COLO668 (cell line): Measurements from ENCODE around the gene HTR2C.
"Not testable (repeated sequence)": the region's sequence is repeated elsewhere in the genome, so short reads cannot be mapped to it uniquely, and the experiment has no call there.

Experiments
- DNase-seq: peaks from one replicate; lab custom pipeline; 2025; ENCODE audit not compliant: unreplicated experiment; lab: John Stamatoyannopoulos, UW

HTR2C gene

GRCh38 chrX:114583646-114584374 lies at the start of gene HTR2C:
Gene HTR2C, plus strand, starts transcription at chrX:114584086. Its CDS starts 142,851 bp downstream, at chrX:114726937.
- no peak for DNase-seq

- no peak for DNase-seq
These were observed 3.5 kb upstream of the HTR2C start for GRCh38 chrX:114580336-114580735.

GRCh38 chrX:114581528-114582263 lies 2.2 kb upstream of the HTR2C start:
- no peak for DNase-seq

GRCh38 chrX:114582264-114582632 lies 1.6 kb upstream of the HTR2C start:
- DNase-seq: no peak

GRCh38 chrX:114582698-114583395 lies 1.0 kb upstream of the HTR2C start:
- no peak for DNase-seq

DNA sequence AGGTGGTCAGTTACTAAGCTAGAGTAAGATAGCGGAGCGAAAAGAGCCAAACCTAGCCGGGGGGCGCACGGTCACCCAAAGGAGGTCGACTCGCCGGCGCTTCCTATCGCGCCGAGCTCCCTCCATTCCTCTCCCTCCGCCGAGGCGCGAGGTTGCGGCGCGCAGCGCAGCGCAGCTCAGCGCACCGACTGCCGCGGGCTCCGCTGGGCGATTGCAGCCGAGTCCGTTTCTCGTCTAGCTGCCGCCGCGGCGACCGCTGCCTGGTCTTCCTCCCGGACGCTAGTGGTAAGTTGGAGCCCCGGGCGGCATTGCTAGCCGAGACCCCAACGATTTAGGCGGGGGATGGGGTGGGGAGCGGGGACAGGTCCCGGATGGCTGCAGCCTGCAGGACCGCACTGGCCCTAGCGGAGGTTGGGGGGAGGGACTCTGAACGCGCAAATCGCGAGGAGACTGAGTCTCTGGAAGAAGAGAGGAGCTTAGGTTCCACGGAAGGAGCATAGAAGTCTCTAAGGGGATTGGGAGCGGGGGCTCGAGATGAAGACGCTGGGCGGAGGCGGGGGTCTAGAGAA lies 573 bp downstream of the HTR2C start:
- no peak for DNase-seq

GRCh38 chrX:114584983-114585842 lies 1.3 kb downstream of the HTR2C start:
- no peak for DNase-seq

DNA sequence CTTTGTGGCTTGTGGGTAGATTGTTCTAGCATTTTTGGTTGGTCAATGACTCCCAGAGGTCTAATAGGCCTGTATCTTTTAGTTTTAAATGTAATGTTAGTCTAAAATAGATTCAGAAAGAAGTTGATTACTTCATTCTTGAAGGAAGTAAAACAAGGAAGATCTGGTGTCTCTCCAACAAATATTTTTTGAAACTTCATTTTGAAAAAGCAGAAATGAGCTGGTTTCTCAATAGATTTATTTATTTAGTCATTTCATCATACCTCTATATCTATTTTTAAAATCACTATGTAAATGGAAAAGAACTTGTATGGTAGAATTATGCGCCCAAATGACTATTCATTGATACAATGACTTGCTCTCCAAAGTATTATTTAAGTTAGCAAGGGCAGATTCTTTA lies 7.2 kb downstream of the HTR2C start:
- no peak for DNase-seq

DNA sequence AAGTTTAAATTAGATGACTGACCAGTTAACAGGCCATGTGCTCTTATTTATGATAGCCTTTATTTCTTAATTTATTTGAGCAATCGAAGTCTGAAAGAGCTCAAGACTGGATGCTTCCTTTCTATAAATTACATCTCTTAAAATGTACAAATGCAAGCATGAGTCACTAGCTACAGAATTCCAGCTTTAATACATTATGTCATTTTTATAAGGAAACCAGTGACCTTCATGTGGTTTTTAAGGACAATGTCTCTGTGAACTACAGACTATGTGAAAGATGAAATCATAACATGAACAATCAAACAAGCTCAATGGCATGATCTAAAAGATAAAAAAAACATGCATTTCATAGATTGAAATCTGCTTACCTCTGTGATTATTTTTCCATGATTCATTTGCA lies 15.4 kb downstream of the HTR2C start:
- no peak for DNase-seq

GRCh38 chrX:114599911-114600310 lies 16.0 kb downstream of the HTR2C start:
- DNase-seq: no peak

DNA sequence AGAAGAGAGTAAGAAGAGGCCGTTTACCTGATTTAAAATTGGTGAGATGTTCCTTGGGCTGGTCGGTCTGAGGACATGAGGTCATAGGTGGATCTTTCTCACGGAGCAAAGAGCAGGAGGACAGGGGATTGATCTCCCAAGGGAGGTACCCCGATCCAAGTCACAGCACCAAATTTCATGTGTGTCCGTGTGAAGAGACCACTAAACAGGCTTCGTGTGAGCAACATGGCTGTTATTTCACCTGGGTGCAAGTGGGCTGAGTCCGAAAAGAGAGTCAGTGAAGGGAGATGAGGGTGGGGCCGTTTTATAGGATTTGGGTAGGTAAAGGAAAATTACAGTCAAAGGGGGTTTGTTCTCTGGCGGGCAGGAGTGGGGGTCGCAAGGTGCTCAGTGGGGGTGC lies 22.7 kb downstream of the HTR2C start:
- not testable (repeated sequence) for DNase-seq

- DNase-seq: peak; percentile 10
These were observed 27.2 kb downstream of the HTR2C start for GRCh38 chrX:114611018-114611619.

DNA sequence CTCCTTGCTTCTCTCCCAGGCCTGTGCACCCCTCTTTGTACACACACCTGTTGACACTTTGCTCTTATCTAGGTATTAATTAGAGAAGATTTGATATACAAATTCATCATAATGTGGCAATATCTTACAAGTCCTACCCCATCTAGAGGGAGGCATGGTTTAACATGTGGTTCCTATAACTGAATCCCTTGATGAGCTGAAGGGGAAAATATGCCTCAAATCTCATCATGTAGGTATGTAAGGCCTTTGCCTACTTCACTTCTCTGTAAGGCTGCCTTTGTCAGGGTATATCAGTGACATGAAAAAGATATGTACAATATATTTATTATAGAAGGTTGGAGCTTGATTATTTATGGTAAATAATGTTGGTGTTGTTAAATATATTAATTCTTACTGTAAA lies 31.9 kb downstream of the HTR2C start:
- DNase-seq: no peak

- DNase-seq: no peak
These were observed 36.0 kb downstream of the HTR2C start for GRCh38 chrX:114619874-114620273.

- DNase-seq: no peak
These were observed 42.4 kb downstream of the HTR2C start for GRCh38 chrX:114626323-114626722.

GRCh38 chrX:114635986-114636385 lies 52.1 kb downstream of the HTR2C start:
- DNase-seq: no peak

- no peak for DNase-seq
These were observed 66.5 kb downstream of the HTR2C start for GRCh38 chrX:114650351-114650750.

DNA sequence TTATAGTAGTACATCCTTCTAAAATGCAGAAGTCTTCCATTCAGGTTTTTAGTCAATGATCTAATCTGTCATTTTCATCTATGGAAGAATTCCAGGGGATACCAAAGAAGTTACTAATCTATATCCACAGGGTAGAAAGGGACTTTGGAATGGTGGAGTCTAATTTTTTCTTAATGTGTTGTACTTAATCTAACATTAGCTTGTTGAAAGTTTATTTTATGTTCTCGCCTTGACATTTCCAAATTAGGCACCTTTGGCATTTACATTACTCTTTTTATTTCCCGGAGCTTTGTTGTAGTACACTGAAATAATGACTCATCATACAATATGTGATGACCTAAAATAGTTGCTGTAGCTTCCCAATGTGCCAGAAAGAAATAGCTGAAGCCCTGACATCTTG lies 91.5 kb downstream of the HTR2C start:
- DNase-seq: no peak

- DNase-seq: not testable (repeated sequence)
These were observed 116.6 kb downstream of the HTR2C start for GRCh38 chrX:114700533-114700932.

GRCh38 chrX:114709406-114709805 lies 125.5 kb downstream of the HTR2C start:
- DNase-seq: no peak
